A673 (cell line): ENCODE data around the gene IGF2BP1.

ENCODE experiments used
- CTCF ChIP-seq: fragments of 300-800, 200-600 bp; sonication (generic); conservative IDR thresholded peaks from 2 replicates; pipeline ENCODE4 v1.5.1; 2017; ENCODE audit warnings: low read depth, mild to moderate bottlenecking, antibody characterized with exemption, low read length, moderate library complexity, mixed read lengths
- EZH2 ChIP-seq: fragments of 200-600 bp; sonication (generic); IDR thresholded peaks from 2 replicates; pipeline ENCODE4 v1.6.1; 2017; ENCODE audit warnings: borderline replicate concordance, low read depth, mild to moderate bottlenecking, mixed read lengths, antibody characterized with exemption, low read length; ENCODE audit not compliant: poor library complexity, severe bottlenecking

- TF ChIP-seq CTCF (no peak), EZH2 (no peak)
These were observed 103.9 kb downstream of the IGF2BP1 start for GRCh38 chr17:49101054-49101534.
